ENCODE measurements around the gene RNASEL.
"Not testable (repeated sequence)": the region's sequence is repeated elsewhere in the genome, so short reads cannot be mapped to it uniquely, and the experiment has no call there.

The RNASEL gene

DNA sequence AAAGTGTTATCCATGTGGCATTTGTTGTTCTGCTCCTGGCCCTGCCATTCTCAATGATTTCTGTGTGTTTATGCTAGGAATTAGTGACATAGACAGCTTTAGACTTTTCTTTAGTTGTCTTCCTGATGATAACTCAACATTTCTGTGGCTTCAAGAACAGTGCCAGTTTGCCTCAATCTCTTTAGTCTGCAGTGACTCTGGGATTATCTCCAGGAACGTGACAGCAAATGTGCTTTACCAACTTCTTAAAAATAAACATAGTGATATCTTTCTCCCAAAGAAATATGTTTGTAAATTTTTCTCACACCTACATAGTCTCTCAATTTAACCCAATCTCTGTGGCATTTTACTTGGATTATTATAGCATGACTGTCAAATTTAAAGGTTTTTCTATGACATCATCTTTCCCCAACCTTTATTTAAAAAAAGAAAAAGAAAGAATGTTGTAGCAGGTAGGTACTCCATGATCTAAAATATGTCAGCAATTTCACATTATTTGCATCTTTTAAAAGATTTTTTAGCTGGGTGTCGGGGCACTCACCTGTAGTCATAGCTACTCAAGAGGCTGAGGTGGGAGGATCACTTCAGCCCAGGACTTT, 24.6 kb downstream of the RNASEL start:
- Mint-ChIP-seq H3K36me3 (no peaks in the 10 kb centered on the region), H3K27ac (no peak overlapping the region), H3K27me3 (no peaks in the 10 kb centered on the region), H3K9me3 (no peaks in the 10 kb centered on the region), H3K4me1 (no peaks in the 10 kb centered on the region), H3K4me3 (no peak overlapping the region)
- no peak for ATAC-seq

DNA sequence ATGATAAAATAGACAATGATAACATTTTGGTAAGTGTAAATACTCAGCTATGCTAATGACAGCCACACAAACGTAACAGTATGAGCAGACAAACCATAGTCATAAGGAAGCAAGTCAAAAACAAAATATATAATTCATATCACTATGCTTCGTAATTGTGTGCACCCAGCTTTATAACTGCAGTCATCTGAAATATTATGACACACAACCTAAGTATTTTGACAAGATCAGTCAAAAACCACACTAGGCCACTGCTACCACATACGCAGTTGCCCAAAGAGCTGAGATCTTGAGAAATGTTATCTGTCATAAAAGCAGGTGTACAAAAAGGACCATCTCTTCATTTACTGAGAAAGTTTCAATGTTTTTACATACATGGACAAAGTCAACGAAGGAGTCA, 26.0 kb downstream of the RNASEL start:
- no peak for ATAC-seq
- H3K4me3 Mint-ChIP-seq, result no peak overlapping the region
- no peaks in the 10 kb centered on the region for H3K9me3 Mint-ChIP-seq
- H3K36me3 Mint-ChIP-seq, result no peaks in the 10 kb centered on the region
- no peak overlapping the region for H3K27ac Mint-ChIP-seq
- no peaks in the 10 kb centered on the region for H3K4me1 Mint-ChIP-seq
- no peaks in the 10 kb centered on the region for H3K27me3 Mint-ChIP-seq

DNA sequence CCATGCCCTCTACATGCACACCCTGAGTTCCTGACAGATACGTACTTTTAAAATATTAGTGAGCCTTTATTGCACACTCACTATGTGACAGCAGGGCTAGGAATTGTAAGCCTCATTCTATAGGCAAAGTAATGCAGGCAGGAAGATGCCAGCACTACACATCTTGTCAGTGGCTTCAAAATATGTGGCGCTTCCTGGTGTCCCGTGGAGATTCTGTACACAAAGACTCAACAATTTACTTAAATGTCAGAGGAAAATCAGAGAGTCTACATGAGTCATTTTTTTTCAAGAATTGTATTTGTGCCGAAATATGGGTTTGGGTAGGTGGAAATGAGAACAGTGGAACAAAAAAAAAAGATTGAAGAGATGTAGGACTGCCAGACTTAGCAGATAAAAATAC, 27.6 kb downstream of the RNASEL start:
- Mint-ChIP-seq H3K9me3 (no peaks in the 10 kb centered on the region), H3K36me3 (no peaks in the 10 kb centered on the region), H3K4me3 (no peak overlapping the region), H3K27me3 (no peaks in the 10 kb centered on the region), H3K4me1 (no peaks in the 10 kb centered on the region), H3K27ac (no peak overlapping the region)
- ATAC-seq, result no peak

DNA sequence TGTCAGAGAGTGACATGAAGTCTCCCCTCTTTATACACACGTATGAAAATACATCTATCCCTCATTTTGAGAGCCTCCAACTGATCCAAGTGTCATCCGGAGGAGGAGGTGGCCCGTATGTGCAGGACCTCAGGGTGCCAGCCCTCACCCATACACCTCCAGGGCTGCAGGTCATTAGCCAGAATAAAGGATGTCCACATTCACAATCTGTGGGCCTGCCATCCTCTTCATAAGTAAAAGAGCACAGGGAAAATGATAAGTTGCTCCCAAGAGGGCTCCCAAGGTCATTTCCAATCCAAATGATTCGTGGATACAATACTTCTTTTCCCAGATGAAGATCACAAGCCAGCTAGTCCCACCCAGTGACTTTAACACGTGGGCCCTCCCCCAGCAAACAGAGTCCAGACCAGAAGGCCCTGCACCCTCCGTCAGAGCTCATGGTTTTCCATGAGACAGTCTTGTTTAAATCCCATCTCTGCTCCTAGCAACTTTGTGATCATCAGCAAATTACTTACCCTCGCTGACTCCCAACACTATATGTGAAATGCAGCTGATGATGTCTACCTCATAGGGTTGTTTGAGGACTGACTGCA, 28.6 kb downstream of the RNASEL start:
- ATAC-seq, result no peak
- Mint-ChIP-seq H3K4me3 (no peak overlapping the region), H3K36me3 (no peaks in the 10 kb centered on the region), H3K27me3 (no peaks in the 10 kb centered on the region), H3K9me3 (no peaks in the 10 kb centered on the region), H3K27ac (no peak overlapping the region), H3K4me1 (no peaks in the 10 kb centered on the region)

DNA sequence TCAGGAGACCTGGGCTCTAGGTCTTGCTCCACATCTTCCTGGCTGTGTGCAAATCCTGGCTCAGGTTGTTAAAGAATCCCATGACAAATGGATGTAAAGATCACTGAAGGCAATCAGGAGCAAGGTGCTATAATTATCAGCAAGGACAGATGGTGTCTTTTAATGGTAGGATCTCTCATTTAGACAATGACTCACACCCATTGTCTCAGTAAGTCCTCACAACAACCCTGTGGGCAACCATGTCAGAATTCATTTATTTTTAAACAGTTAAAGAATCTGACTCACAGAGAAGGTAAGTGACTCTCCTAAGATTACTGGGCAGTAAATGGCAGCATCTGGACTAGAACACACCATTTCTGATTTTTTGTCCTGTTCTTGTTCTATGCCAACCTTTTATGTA, 32.8 kb downstream of the RNASEL start:
- Mint-ChIP-seq H3K4me1 (no peaks in the 10 kb centered on the region), H3K27me3 (no peaks in the 10 kb centered on the region), H3K4me3 (no peak overlapping the region), H3K27ac (no peak overlapping the region), H3K36me3 (no peaks in the 10 kb centered on the region), H3K9me3 (peaks cover 8% of the 10 kb centered on the region)
- ATAC-seq, result no peak

DNA sequence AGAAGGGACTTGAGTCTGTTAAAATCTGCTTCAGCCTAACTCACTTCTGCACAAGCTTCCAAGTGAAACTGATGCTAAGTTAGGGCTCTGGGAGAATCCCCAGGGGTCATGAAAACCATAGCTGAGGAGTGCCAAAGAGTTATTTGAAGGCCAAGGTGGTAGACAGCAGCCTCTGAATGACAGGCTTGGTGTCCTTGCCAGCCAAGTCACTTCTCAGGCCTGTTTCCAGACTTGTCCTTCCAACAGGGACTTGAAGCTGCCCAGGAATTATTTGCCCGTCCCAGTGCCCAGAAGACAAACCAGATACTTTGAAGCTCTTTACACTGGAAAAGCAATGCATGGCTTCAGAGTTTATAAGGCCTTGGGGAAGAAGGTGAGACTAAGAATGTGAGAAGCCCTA, 33.6 kb downstream of the RNASEL start:
- H3K36me3 Mint-ChIP-seq, result no peaks in the 10 kb centered on the region
- H3K27me3 Mint-ChIP-seq, result no peaks in the 10 kb centered on the region
- H3K4me1 Mint-ChIP-seq, result no peaks in the 10 kb centered on the region
- no peak for ATAC-seq
- H3K4me3 Mint-ChIP-seq, result no peak overlapping the region
- no peak overlapping the region for H3K27ac Mint-ChIP-seq
- peaks cover 8% of the 10 kb centered on the region for H3K9me3 Mint-ChIP-seq

DNA sequence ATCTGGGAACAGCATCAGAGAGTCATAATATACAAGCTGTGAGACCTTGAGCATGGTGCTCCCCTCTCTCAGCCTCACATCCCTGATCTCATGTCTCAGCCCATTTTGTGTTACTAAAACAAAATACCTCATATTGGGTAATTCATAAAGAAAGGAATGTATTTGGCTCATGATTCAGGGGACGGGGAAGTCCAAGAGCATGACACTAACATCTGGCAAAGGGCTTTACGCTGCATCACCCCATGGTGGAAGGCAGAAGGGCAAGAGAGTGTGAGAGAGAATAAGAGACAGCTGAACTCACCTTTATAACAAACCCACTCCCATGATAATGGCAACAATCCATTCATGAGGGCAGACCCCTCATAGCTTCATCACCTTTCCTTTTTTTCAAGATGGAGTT, 36.5 kb downstream of the RNASEL start:
- no peaks in the 10 kb centered on the region for H3K27me3 Mint-ChIP-seq
- no peak overlapping the region for H3K4me3 Mint-ChIP-seq
- peaks cover 8% of the 10 kb centered on the region for H3K9me3 Mint-ChIP-seq
- H3K27ac Mint-ChIP-seq, result no peak overlapping the region
- H3K36me3 Mint-ChIP-seq, result no peaks in the 10 kb centered on the region
- no peak for ATAC-seq
- H3K4me1 Mint-ChIP-seq, result no peaks in the 10 kb centered on the region

DNA sequence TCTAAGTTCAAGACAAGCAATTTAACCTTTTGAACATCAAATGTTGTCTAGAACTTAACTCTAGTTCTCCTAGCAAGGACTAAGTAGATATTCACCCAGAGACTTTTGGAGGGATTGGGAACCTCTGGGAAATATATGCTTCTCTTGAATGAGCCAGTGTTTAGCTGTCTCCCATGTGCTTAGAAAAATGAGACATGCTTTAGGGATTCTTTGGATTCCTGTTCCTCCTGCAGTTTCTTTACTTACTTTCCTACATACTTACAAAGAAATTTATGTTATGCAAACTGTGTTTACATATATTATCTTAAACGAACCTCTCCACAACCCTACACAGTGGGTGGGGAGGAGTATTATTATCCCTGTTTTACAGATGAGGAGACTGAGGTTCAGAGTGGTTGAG, 39.2 kb downstream of the RNASEL start:
- Mint-ChIP-seq H3K27me3 (peaks cover 13% of the 10 kb centered on the region), H3K27ac (no peak overlapping the region), H3K4me3 (no peak overlapping the region), H3K4me1 (no peaks in the 10 kb centered on the region), H3K9me3 (peaks cover 8% of the 10 kb centered on the region), H3K36me3 (no peaks in the 10 kb centered on the region)
- ATAC-seq, result no peak

DNA sequence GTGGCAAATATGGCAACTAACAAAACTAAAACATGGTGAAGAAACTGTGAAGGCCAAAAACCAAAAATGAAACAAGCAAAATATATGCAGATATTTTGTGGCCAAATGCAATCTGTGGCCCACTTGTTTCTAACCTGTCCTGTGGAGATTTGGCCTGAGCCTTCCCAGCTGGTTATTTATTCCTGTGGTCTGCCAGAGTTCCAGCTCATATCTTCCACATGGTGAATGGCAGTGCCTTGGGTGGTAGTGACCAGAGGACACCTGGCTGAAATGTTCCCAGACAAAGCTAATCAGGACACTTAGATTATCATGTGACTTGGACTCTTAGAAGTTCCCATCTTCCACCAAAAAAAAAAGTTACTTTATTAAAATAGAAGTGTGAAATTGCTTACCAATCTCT, 39.7 kb downstream of the RNASEL start:
- Mint-ChIP-seq H3K27me3 (peaks cover 18% of the 10 kb centered on the region), H3K9me3 (peaks cover 8% of the 10 kb centered on the region), H3K4me3 (no peak overlapping the region), H3K4me1 (no peaks in the 10 kb centered on the region), H3K36me3 (no peaks in the 10 kb centered on the region), H3K27ac (no peak overlapping the region)
- no peak for ATAC-seq

DNA sequence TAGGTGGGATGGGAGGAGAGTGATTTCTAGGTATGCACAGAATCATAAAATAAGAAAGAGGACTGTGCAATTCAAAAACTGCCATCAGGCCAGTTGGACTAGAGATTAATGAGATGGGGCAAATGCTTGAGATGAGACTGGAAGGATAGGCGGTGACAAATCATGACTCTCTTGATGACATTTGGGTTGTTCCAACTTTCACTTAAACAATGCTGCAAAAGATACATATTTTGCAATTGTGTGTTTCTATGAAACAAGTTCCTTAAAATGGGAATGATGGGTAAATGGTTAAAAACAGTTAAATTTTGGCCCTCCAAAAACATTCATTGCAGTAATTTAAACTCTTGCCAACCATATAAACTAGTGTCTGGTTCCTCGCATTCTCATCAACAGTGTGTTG, 55.2 kb downstream of the RNASEL start:
- Mint-ChIP-seq H3K4me3 (no peak overlapping the region), H3K27me3 (no peaks in the 10 kb centered on the region), H3K9me3 (no peaks in the 10 kb centered on the region), H3K27ac (no peak overlapping the region), H3K4me1 (peaks cover 5% of the 10 kb centered on the region), H3K36me3 (no peaks in the 10 kb centered on the region)
- no peak for ATAC-seq

DNA sequence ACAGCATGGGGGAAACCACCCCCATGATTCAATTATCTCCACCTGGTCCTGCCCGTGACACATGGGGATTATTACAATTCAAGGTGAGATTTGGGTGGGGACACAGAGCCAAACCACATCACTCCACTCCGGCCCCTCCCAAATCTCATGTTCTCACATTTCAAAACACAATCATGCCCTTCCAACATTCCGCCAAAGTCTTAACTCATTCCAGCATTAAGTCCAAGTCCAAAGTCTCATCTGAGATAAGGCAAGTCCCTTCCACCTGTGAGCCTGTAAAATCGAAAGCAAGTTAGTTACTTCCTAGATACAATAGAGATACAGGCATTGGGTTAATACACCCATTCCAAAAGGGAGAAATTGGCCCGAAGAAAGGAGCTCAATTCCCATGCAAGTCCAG, 60.9 kb downstream of the RNASEL start:
- H3K27ac Mint-ChIP-seq, H3K4me1 Mint-ChIP-seq, H3K27me3 Mint-ChIP-seq, ATAC-seq, H3K4me3 Mint-ChIP-seq: not testable (repeated sequence)
- H3K9me3 Mint-ChIP-seq, result peaks cover 27% of the 10 kb centered on the region
- H3K36me3 Mint-ChIP-seq, result peaks cover 26% of the 10 kb centered on the region

DNA sequence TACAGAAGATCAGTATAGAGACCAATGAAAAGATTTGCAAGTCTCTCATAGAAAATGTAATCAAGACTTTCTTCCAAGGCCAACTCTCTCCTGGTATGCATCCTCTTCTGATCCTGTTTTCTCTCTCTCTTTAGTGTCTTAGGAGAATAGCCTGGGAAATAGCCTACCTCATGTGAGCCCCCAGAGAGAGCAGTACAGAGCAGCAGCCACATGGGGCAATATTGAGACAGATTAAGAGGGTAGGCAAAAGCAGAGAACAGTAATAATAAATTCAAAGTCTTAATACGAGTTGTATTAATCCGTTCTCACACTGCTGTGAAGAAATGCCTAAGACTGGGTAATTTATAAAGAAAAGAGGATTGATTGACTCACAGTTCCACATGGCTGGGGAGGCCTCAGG, 61.4 kb downstream of the RNASEL start:
- no peak for ATAC-seq
- Mint-ChIP-seq H3K27me3 (peaks cover 14% of the 10 kb centered on the region), H3K4me1 (peaks cover 5% of the 10 kb centered on the region), H3K27ac (no peak overlapping the region), H3K36me3 (peaks cover 26% of the 10 kb centered on the region), H3K4me3 (no peak overlapping the region), H3K9me3 (peaks cover 28% of the 10 kb centered on the region)

DNA sequence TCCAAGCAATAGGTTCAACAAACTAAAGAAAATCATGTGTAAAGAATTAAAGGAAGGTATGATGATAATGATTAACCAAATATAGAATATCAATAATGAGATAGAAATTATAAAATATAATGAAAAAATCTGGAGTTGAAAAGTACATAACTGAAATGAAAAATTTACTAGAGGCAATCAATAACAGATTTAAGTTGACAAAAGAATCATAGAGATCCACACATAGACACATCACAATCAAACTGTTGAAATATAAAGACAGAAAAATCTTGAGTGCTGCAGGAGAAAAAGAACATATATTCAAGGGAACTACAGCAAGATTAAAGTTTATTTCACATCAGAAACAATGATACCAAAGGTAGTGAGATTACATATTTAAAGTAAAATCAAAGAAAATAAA, 63.7 kb downstream of the RNASEL start:
- Mint-ChIP-seq H3K9me3 (peaks cover 28% of the 10 kb centered on the region), H3K36me3 (peaks cover 26% of the 10 kb centered on the region), H3K27ac (no peak overlapping the region), H3K4me1 (no peaks in the 10 kb centered on the region), H3K27me3 (peaks cover 34% of the 10 kb centered on the region), H3K4me3 (no peak overlapping the region)
- no peak for ATAC-seq
